H4 (cell line): Measurements from ENCODE around the gene UTP25. TPM values are rescaled to one million over a fixed set of nuclear protein-coding genes. Genes with fewer than 3 reads are reported as not detected.
"Not testable (repeated sequence)": the region's sequence is repeated elsewhere in the genome, so short reads cannot be mapped to it uniquely, and the experiment has no call there.

ENCODE experiments used
- DNase-seq: peaks from one replicate; pipeline ENCODE4 v3.0.0-alpha.2; 2015; ENCODE audit warnings: low spot score
- total RNA-seq: library from RNA; depleted of rRNA; stranded (reverse); fragments of >200 nt; shearing (Covaris generic); gene quantifications from 2 replicates; pipeline ENCODE4 v1.2.3, GENCODE V29; 2014; rRNA removed

Gene UTP25
- total RNA-seq, 1 experiment from 2014 or later = 5.7 TPM

GRCh38 chr1:209895709-209896108 lies 67.9 kb downstream of the UTP25 start:
- DNase-seq = peak; percentile 39

DNA sequence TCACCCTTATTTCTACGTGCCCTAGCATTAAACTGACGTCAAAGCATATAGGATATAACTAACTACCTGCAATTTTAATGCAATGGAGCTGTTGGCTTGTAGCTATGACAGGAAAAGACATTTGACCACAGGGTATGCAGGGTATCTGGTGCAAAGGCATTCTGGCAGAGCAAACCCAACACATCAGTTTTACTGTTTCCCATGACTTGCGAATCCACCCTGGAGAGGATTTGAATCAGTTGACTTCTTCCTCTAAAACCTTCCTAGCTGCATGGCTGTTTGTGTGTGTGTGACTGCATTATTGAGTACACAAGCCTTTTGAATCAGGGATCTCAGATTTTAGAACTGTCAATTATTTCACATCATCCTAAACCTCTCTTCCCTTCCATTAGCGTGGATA lies 68.6 kb downstream of the UTP25 start:
- DNase-seq = no peak

DNA sequence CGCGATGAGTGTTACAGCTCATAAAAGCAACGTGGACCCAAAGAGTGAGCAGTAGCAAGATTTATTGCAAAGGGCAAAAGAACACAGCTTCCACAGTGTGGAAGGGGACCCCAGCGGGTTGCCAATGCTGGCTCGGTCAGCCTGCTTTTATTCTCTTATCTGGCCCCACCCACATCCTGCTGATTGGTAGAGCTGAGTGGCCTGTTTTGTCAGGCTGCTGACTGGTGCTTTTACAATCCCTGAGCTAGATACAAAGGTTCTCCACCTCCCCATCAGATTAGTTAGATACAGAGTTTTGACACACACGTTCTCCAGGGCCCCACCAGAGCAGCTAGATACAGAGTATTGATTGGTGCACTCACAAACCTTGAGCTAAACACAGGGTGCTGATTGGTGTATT lies 70.5 kb downstream of the UTP25 start:
- not testable (repeated sequence) for DNase-seq

DNA sequence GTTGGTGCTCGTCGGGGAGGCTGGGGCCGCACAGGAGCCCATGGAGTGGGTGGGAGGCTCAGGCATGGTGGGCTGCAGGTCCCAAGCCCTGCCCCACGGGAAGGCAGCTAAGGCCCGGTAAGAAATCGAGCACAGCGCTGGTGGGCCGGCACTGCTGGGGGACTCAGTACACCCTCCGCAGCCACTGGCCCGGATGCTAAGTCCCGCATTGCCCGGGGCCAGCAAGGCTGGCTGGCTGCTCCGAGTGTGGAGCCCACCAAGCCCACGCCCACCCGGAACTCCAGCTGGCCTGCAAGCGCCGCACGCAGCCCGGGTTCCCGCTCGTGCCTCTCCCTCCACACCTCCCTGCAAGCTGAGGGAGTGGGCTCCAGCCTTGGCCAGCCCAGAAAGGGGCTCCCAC lies 71.1 kb downstream of the UTP25 start:
- DNase-seq = not testable (repeated sequence)

DNA sequence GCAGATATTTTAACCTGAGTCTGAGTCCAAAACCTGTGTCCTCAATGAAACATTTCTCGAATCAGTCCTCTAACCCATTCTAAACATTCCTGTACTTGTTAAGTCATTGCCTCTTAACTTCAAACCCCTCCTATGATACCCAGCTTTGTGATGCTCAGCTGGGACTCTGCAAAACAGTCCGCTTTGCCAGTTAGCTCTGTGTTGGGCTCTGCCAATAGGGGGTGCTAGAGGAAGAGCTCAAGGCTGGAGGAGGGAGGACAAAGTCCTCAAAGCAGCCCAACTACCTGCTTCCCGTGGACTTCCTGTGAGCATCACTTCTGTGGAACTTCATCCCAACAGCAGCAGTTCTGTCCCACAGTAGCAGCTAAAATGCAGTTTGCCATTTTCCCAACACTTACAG lies 72.2 kb downstream of the UTP25 start:
- DNase-seq = no peak

DNA sequence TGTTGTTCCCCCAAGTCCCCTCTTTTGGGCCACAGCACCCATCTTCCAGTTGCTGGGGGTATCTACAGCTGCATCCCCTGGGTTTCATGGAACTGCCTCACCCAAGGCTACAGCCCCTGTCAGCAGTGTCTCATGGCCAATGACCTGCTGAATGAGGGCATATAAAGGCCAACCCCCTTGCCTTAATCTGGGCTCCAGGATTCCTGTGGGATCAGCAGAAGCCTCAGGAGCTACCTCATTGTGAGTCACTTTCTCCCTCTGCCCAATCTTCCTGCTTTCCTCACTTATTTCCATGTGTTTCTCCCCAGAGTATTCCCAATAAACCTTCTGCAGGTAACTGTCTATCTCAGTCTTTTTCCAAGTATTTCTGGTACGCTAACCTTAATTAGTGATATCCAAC lies 73.0 kb downstream of the UTP25 start:
- peak; percentile 59 for DNase-seq

- DNase-seq = no peak
Observed at GRCh38 chr1:209901211-209901610, 73.4 kb downstream of the UTP25 start.

DNA sequence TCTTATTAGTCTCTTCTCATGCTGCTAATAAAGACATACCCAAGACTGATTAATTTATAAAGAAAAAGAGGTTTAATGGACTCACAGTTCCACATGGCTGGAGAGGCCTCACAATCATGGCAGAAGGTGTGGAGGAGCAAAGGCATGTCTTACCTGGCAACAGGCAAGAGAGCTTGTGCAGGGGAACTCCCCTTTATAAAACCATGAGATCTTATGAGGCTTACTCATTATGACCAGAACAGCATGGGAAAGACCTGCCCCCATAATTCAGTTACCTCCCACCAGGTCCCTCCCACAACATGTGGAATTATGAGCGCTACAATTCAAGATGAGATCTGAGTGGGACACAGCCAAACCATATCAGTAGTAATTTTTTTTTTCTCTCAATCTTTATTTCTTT lies 77.0 kb downstream of the UTP25 start:
- DNase-seq = not testable (repeated sequence)

Other genes with a start within 250 kb of the UTP25 start
- not detected in 2 replicates for gene CAMK1G, start 244.3 kb upstream of the UTP25 start, total RNA-seq
- gene LAMB3, start 175.5 kb upstream of the UTP25 start, total RNA-seq = 1.3 and 1.8 TPM in 2 replicates
- gene G0S2, start 152.6 kb upstream of the UTP25 start, total RNA-seq = 0.31 TPM in 1 of 2 replicates, not detected in the other
- gene HSD11B1, start 123.1 kb upstream of the UTP25 start, total RNA-seq = 0.08 TPM in 1 of 2 replicates, not detected in the other
- gene TRAF3IP3, start 71.9 kb upstream of the UTP25 start, total RNA-seq = not detected in 2 replicates
- gene C1orf74, start 43.4 kb upstream of the UTP25 start, total RNA-seq = 5.0 and 6.1 TPM in 2 replicates
- not detected in 2 replicates for gene IRF6, start 21.8 kb upstream of the UTP25 start, total RNA-seq
- gene SYT14, start 110.2 kb downstream of the UTP25 start, total RNA-seq = 3.1 TPM in 2 replicates